ENCODE measurements around the gene DNA2.
A peak's percentile ranks its signal among the peaks of the same experiment; 100 is the strongest.
"Not testable (repeated sequence)": the region's sequence is repeated elsewhere in the genome, so short reads cannot be mapped to it uniquely, and the experiment has no call there.

DNA2 gene, protein sequence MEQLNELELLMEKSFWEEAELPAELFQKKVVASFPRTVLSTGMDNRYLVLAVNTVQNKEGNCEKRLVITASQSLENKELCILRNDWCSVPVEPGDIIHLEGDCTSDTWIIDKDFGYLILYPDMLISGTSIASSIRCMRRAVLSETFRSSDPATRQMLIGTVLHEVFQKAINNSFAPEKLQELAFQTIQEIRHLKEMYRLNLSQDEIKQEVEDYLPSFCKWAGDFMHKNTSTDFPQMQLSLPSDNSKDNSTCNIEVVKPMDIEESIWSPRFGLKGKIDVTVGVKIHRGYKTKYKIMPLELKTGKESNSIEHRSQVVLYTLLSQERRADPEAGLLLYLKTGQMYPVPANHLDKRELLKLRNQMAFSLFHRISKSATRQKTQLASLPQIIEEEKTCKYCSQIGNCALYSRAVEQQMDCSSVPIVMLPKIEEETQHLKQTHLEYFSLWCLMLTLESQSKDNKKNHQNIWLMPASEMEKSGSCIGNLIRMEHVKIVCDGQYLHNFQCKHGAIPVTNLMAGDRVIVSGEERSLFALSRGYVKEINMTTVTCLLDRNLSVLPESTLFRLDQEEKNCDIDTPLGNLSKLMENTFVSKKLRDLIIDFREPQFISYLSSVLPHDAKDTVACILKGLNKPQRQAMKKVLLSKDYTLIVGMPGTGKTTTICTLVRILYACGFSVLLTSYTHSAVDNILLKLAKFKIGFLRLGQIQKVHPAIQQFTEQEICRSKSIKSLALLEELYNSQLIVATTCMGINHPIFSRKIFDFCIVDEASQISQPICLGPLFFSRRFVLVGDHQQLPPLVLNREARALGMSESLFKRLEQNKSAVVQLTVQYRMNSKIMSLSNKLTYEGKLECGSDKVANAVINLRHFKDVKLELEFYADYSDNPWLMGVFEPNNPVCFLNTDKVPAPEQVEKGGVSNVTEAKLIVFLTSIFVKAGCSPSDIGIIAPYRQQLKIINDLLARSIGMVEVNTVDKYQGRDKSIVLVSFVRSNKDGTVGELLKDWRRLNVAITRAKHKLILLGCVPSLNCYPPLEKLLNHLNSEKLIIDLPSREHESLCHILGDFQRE

DNA sequence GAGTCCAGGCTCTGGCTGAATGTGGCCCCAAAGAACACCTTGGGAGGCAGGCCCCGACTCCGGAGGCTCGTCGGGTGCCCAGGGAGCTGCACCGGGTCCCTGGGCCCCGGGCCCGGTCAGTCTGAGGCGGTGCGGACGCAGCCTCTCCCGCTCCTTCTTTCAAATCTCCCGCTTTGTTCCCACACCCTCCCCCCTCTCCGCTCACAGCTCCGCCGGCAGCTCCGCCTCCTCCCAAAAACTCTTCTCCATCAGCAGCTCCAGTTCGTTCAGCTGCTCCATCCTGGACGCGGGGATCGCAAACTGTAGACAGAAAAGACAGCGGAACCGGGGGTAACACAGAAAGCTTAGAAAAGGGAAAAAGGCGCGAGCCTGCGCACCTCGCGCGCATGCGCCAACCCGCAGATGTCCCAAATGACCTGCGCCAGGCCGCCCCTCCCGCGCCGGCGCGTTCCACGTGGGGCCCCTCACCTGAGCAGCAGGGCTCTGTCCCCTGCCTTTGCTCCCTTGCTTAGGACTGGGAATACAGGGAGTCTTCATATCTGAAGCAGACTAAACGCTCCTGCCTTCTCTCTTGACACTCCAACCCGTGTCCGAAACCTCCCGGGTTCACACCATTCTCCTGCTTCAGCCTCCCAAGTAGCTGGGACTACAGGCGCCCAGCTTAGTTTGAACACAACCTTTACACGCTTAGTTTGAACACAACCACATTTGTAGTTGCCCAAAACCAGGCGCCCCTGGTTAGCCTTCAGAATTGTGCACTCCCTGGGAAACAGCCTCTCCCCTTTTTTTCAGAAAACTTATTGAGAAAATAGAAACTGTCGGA, at the start of gene DNA2:
Gene DNA2, minus strand, starts transcription at position 388 of the 823 bp plus-strand sequence. Its CDS starts 109 bp downstream, at position 279.
- DNase-seq (ENCODE audit: low read depth, low spot score) = peak; percentile 24

DNA sequence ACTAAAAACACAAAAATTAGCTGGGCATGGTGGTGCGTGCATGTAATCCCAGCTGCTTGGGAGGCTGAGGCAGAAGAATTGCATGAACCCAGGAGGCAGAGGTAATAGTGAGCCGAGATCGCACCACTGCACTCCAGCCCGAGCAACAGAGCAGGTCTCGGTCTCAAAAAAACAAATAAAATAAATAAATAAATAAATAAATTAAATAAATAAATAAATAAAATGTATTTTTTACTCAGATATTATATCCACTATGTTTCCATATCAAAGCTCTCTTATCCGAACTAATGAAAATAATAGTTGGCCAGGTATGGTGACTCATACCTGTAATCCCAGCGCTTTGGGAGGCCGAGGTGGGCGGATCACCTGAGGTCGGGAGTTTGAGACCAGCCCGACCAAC, 46.8 kb upstream of the DNA2 start:
- DNase-seq (ENCODE audit: low read depth, low spot score) = not testable (repeated sequence)

DNA sequence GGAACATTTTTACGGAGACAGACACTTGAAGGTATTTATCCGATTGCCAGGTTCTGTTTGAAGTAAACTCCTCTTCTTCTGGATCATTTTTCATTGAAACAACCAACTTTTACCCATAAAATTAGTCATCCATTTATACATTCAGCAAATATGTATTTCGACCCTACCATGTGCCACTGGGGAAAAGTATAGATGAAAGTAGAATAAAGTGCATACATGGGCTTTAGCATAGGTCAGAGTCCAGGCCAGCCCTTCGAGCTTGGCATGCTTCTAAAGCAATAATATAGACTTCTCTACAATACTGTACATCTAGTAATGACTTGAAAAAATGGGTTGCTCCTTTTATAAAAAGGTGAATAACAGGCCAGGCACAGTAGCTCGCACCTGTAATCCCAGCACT, 45.4 kb upstream of the DNA2 start:
- DNase-seq (ENCODE audit: low read depth, low spot score) = no peak

DNA sequence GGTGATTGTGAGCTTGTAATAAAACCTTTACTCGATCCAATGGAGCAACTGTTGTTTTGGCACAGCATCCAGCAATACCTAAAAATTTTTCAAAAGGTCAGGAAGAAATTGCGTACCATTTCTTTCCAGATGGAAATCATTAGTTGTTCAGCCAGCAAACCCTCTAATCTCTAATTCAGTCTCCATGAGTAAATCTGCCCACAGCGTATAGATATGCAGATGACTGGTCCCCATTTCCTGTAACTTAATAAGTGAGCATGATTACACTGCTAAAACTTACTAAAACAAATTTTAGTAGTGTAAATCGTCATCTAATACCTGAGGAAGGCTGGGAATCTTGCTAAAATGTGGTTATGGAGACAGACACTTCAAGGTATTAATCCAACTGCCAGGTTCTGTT, 45.0 kb upstream of the DNA2 start:
- DNase-seq (ENCODE audit: low read depth, low spot score) = no peak

DNA sequence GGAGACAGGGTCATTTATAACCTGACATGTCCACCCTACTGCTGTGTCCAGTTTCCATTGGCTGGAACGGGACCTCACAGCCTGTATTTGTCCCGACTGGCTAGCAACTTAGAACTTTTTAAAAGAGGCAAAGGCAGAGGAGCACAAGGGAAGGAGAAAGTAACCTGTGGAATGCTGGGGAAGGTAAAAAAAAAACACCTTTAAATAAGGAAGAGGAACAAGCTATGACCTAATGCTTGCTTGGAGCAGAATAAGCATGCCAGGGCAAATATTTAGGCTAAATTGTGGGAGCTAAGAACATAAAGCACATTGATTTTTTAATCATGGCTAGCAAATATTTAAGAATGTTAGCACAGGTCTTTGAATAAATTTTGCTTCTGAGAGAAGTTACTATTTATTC, 44.4 kb upstream of the DNA2 start:
- DNase-seq (ENCODE audit: low read depth, low spot score) = not testable (repeated sequence)

DNA sequence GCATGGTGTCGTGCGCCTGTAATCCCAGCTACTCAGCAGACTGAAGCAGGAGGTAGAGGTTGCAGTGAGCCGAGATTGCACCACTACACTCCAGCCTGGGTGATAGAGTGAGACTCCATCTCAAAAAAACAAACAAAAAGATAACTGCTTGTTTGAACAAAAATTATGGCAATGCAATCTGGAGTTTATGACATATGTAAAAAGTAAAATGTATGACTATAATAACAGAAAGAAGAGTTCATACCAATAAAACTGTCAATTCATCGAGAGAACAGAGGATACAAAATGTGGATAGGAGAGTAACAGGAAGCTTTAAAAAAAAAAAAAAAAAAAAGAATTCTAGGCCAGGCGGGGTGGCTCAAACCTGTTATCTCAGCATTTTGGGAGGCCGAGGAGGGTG, 36.3 kb upstream of the DNA2 start:
- no peak for DNase-seq (ENCODE audit: low read depth, low spot score)

DNA sequence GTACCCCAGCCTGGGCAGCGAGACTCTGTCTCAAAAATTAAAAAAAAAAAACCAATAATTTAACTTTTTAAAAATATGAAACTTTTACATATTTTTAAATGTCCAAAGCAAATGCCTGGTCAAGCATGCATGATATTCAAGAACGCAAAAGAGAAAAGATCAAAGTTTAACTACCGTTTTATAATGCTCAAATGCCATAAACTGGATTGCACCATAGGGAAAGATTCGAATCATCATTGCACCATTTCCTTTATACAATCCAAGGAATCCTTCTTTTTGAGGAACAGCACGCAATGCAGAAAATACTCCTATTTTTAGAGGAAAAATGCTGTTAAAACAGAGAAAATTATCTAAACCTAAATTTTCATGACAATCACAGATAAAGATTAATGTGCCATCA, 34.6 kb upstream of the DNA2 start:
- DNase-seq (ENCODE audit: low read depth, low spot score) = no peak

DNA sequence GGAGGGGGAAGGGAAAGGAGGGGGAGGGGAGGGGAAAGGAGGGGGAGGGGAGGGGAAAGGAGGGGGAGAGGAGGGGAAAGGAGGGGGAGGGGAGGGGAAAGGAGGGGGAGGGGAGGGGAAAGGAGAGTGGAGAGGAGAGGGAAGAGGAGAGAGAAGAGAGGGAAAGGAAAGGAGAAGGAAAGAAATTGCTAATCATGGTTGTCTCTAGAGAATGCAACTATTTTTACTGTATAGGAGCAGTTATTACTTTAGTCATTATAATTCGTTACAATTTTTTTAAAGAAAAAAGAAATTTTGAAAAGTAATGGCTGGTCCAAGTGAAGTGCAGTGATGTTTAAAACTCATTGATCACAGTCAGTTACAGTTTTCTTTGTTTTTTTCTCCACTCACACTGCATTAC, 31.1 kb upstream of the DNA2 start:
- DNase-seq (ENCODE audit: low read depth, low spot score) = no peak

DNA sequence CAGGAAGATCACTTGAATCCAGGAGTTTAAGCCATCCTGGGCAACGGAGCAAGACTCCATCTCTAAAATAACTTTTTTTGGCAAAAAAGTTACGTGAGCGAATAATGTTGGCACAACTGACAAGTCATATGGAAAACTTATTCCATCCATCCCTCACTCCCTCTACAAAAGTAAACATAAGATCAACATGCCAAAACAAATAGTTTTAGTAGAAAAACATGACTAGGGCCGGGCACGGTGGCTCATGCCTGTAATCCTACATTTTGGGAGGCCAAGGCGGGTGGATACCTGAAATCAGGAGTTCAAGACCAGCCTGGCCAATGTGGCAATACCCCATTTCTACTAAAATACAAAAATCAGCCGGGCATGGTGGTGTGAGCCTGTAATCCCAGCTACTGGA, 29.9 kb upstream of the DNA2 start:
- DNase-seq (ENCODE audit: low read depth, low spot score) = no peak

DNA sequence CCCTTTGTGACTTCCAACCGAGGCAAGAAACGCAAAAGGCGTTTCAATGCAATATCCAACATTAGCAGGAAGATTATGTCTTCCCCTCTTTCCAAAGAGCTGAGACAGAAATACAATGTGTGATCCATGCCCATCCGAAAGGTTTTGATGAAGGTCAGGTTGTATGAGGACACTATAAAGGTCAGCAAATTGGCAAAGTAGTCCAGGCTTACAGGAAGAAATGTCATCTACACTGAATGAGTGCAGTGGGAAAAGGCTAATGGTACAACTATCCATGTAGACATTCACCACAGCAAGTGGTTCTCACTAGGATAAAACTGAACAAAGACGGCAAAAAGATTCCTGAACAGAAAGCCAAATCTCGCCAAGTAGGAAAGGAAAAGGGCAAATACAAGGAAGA, 27.8 kb upstream of the DNA2 start:
- DNase-seq (ENCODE audit: low read depth, low spot score) = no peak

DNA sequence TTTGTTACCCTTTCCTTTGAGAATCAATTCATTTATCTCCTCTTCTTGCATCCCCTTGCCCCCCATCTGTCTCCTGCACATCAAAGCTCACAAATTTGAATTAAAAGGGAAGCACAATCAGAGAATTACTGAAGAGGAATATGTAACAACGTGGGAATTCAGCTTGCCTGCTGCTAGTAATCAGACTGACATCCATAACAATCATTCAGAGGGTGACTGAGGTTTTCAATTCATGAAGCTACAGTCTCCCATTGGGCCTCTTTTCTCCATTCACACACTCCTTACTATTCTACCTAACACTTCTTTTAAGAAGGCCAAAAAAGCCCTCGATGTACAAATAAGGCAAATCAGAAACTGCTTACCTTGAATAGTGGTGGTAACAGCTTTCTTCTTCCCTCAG, 24.3 kb upstream of the DNA2 start:
- DNase-seq (ENCODE audit: low read depth, low spot score) = no peak

DNA sequence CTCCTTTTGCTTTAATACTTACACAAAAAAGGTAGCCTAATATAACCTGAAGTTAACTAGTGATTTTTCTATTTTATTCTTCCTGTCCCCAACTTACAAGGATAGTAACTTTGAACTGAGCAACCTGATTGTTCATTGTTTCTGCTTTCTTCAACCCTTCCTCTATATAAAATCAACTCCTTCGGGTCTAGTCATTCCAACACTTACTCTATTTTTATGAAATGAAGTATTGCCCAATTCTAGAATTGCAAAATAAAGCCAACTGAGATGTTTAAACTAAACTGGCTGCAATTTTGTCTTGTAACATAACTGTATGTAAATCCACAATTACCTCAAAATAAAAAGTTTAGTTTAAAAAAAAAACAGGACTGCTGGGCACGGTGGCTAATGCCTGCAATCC, 20.3 kb upstream of the DNA2 start:
- DNase-seq (ENCODE audit: low read depth, low spot score) = no peak

DNA sequence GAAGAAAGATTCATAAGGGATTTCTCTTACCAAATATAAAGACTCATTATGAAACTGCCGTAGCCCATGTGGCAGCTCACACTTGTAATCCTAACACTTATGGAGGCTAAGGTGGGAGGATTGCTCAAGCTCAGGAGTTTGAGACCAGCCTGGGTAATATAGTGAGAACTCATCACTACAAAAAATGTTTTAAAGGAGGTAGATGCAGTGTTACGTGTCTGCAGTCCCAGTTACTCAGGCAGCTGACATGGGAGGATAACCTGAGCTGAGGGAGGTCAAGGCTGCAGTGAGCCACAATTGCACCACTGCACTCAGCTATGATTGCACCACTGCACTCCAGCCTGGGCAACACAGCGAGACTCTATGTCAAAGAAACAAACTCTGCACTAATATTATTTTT, 18.1 kb upstream of the DNA2 start:
- DNase-seq (ENCODE audit: low read depth, low spot score) = no peak

DNA sequence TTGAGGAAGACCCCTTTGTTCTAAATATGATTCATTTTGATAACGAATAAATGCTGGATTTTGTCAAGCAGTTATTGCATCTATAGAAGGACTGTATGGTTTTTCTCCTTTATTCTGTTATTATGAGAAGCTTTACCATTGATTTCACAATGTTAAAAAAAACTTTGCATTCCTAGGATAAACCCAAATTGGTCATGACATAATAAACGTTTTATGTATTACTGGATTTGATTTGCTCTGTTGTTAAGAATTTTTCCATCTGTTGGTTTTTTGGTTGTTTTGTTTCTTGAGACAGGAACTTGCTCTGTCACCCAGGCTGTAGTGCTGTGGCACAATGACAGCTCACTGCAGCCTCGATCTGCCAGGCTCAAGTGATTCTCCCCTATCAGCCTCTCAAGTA, 2.2 kb upstream of the DNA2 start:
- DNase-seq (ENCODE audit: low read depth, low spot score) = no peak

DNA sequence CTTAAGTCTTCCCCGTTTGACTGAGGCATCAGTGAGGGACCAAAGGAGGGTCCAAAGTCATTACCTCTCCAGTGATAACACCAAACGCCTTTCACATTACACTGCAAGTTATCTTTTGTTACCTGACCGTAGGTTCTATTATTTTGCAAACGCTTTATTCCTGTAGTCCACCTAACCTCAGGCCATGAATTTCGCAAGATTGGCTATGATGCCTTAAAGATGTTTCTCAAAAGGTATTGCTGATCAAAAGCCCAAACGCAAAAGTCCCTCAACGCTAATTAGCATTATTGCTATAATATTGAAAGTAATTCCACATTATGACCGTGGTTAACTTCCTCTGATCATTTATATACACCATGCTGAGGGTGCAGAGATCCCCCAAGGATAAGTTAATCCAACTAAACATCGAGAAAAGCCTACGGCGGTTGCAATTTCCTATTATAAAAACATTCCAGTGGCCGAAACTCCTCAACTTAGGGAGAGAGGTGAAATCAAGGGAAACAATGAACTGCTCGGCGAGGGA, 649 bp downstream of the DNA2 start:
- DNase-seq (ENCODE audit: low read depth, low spot score) = no peak

DNA sequence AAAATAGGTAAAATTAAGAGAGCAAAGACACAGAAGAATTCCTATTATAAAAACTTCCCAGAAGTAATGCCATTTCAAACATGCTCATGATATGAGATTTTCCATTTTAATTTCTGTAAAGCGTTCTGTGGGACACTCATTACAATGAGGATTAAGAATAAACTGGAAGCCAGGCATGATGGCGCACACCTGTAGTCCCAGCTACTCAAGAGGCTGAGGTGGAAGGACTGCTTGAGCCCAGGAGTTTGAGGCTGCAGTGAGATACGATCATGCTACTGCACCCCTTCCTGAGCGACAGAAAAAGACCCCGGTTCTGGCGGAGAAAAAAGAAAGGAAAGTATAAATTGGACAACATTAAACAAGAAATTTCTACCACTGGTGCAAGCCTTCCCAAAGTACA, 1.5 kb downstream of the DNA2 start:
- no peak for DNase-seq (ENCODE audit: low read depth, low spot score)

DNA sequence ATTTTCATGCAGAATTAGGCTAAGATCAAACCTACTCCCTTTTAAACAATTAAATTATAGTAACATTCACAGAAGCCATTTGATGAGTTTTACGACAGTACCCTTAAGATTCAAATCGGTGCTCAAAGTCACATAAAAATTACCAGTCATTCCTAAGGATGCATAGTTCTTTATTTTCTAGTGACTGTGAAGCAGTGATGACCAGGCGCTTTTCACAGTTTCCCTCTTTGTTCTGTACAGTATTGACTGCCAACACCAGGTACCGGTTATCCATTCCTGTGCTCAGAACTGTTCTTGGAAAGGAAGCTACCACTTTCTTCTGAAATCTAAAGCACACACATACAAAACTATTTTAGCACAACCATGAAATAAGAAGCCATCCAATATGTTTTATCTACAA, 1.9 kb downstream of the DNA2 start:
- DNase-seq (ENCODE audit: low read depth, low spot score) = no peak

DNA sequence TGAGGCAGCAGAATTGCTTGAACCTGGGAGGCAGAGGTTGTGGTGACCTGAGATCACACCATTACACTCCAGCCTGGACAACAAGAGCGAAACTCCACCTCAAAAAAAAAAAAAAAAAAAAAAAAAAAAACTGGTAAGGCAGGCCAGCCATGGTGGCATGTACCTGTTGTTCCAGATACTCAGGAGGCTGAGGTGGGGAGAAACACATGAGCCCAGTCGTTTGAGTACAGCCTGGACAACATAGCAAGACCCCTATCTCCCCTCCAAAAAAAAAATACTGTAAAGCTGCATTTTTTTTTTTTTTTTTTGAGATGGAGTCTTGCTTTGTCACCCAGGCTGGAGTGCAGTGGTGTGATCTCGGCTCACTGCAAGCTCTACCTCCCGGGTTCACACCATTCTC, 7.0 kb downstream of the DNA2 start:
- DNase-seq (ENCODE audit: low read depth, low spot score) = not testable (repeated sequence)

DNA sequence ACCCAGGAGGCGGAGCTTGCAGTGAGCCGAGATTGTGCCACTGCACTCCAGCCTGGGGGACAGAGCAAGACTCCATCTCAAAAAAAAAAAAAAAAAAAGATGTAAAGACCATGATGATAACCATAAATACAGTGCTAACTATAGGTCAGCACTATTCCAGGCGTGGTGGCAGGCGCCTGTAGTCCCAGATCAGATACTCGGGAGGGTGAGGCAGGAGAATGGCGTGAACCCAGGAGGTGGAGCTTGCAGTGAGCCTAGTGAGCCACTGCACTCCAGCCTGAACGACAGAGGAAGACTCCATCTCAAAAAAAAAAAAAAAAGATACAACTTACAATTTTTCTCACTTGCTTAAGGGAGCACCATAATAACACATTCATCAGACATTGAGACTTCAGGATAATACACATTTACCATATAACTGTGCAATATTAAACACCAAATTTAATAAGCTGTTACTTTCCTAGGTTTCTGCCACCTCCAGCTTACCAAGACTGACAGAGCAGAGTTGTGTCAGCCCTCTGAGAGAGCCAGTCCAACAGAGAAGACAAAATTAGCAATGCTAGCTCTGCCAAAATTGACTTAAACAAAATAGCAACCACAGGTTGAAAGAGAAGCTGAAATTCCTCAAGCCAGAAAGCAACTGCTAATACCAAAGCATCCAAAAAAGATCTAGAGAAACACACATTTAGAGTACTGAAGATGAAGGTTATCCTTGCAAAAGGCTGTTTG, 8.2 kb downstream of the DNA2 start:
- DNase-seq (ENCODE audit: low read depth, low spot score) = no peak

DNA sequence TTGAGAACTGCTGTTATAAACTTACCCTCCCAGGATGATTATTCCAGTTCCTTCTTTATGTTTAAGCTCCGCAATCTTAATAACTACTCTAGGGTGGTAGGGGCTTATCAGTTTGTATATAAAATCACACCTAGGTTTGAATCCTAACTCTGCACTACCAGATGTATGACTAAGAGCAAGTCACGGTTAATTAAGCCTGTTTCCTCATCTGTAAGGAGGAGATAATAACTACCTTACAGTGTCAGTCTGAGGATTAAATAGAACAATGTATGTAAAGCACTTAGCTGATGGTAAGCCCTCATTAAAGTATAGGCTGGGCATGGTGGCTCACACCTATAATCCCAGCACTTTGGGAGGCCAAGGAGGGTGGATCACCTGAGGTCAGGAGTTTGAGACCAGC, 9.2 kb downstream of the DNA2 start:
- no peak for DNase-seq (ENCODE audit: low read depth, low spot score)

DNA sequence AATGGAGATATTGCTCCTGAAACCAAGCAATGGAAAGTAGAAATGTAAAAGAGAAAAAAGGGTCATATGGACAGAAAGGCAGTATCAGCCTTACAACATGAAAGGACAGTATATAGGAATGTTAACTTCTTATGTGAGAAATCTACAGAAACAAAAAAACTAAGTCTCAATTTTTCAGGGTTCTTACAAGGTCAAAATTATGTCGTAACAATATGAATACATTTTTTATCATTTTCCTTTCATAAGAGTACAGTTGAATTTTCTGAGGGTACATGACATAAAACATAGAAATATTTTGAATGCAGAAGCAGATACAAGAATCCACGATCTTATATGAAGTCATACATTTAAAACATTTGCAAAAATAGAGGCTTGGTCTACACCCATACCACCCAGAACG, 10.7 kb downstream of the DNA2 start:
- no peak for DNase-seq (ENCODE audit: low read depth, low spot score)

Measured in smooth muscle cell of the brain vasculature (primary cell).